Measurements from ENCODE around the gene ZNF330. TPM values are rescaled to one million over a fixed set of nuclear protein-coding genes. Genes with fewer than 3 reads are reported as not detected.

The ZNF330 gene
- total and polyA plus RNA-seq, 2 of the 8 experiments (the other 6 are each of a cell fraction or from before 2014, with no cell fraction given), result 17.7 to 44.3 TPM

DNA sequence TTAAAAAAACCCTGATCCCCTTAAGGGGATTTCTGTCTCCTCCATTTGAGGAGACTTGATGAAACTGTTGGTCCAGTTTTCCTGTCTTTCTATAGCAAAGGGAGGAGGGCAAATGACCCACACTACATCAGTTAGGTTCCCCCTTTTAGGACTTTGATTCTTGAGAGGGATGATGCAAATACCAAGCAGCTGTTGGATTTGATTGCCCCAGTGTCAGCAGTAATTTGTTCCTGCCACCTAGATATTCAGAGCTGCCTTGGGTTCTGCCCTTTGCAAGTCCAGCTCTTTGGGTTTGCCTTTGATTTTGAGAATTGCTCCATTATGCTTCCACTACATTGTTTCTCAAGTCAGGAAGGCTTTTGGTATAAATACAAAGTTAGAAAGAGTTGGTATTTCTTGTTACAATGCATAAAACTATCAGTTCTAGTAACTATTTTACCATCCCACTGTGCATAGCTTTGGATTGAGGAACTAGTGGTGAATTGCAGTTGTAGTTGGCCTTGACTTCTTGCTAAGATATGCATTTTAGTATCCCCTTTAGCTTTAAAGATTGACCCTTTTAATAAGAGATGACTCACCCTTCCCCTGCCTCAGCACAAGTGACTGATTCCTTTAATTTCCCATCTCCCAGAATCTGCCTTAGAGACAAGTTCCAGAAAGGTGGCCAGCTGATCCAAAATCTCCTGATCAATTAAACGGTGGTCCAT lies 24.3 kb upstream of the ZNF330 start:
- Histone ChIP-seq H2BK120ac (replicated peaks; ENCODE audit: low read depth, low read length) (no peak overlapping the region), H3K23me2 (ENCODE audit: low read depth, low read length) (no peaks in the 10 kb centered on the region), H4K5ac (ENCODE audit: insufficient read length, low read depth, low read length) (no peak overlapping the region), H3K18ac (ENCODE audit: extremely low read depth, low read length) (no peak overlapping the region), H3K4me1 (replicated peaks in 1 of 4; ENCODE audit: control insufficient read depth in 3 of 4, insufficient read depth in 4 of 4, low read length in 3 of 4) (no peaks in the 10 kb centered on the region), H3K4me2 (ENCODE audit: insufficient read depth in 1 of 2, low read depth in 2 of 2, low read length in 2 of 2) (no peak overlapping the region), H3K23ac (ENCODE audit: insufficient read length) (no peak overlapping the region), H2BK5ac (ENCODE audit: low read depth, low read length) (no peak overlapping the region), H3K27me3 (replicated peaks in 1 of 4; ENCODE audit: control insufficient read depth in 3 of 4, extremely low read depth in 1 of 4, insufficient read depth in 3 of 4, low read length in 3 of 4) (no peaks in the 10 kb centered on the region), H3K56ac (replicated peaks; ENCODE audit: insufficient read length, low read depth, low read length) (no peak overlapping the region), H2AK5ac (ENCODE audit: low read depth, low read length) (no peak overlapping the region), H2BK12ac (ENCODE audit: low read depth, low read length) (no peak overlapping the region), H3K79me2 (ENCODE audit: control insufficient read depth in 1 of 2, insufficient read depth in 2 of 2, low read length in 2 of 2) (no peaks in the 10 kb centered on the region), H3K9ac (replicated peaks in 1 of 4; ENCODE audit: extremely low read depth in 1 of 4, low read depth in 3 of 4, low read length in 3 of 4) (no peak overlapping the region), H3K27ac (ENCODE audit: low read depth, low read length) (no peak overlapping the region), H3K79me1 (ENCODE audit: low read depth, low read length) (no peaks in the 10 kb centered on the region), H2AFZ (ENCODE audit: low read length) (no peak overlapping the region), H4K91ac (replicated peaks; ENCODE audit: insufficient read length, low read length) (no peak overlapping the region), H3K9me3 (ENCODE audit: insufficient read depth in 2 of 2, low read depth in 1 of 2, low read length in 1 of 2) (no peaks in the 10 kb centered on the region; a peak in 1 of 4 replicates), H4K8ac (ENCODE audit: extremely low read depth, insufficient read depth, low read length) (no peak overlapping the region), H3K36me3 (ENCODE audit: control insufficient read depth in 2 of 4, insufficient read depth in 4 of 4, low read length in 3 of 4) (no peaks in the 10 kb centered on the region), H2BK20ac (ENCODE audit: low read length) (no peak overlapping the region), H3K4me3 (ENCODE audit: extremely low read depth in 1 of 4, insufficient read depth in 2 of 4, low read depth in 3 of 4, low read length in 4 of 4) (no peak overlapping the region), H3K14ac (ENCODE audit: insufficient read length) (no peak overlapping the region), H4K20me1 (replicated peaks in 1 of 2; ENCODE audit: control insufficient read depth in 1 of 2, insufficient read depth in 2 of 2, low read length in 2 of 2) (no peaks in the 10 kb centered on the region), H2BK15ac (ENCODE audit: low read length) (no peak overlapping the region), H3K4ac (replicated peaks; ENCODE audit: insufficient read length, low read depth, low read length) (no peak overlapping the region)
- no peak for FAIRE-seq
- DNase-seq (ENCODE audit: low read depth in 1 of 2, low spot score in 2 of 2), result no peak
- WGBS, 2 experiments (ENCODE audit: extremely low coverage in 1 of 2, insufficient coverage in 1 of 2, insufficient read length in 1 of 2, insufficient replicate concordance in 2 of 2, low coverage in 1 of 2, low lambda C conversion rate in 2 of 2, missing lambda C conversion rate in 1 of 2), result 88% methylated on average over 1 of the region's 1 CpG; no CpG with 5 or more reads in 1 of the 2 experiments
- ChIA-PET CTCF (ENCODE audit: partially characterized antibody) (no interaction called here), POLR2A (ENCODE audit: partially characterized antibody) (no interaction called here)
- TF ChIP-seq CHD2 (IDR thresholded peaks at IDR 0.05; ENCODE audit: low read length) (no peak), KDM1A (IDR thresholded peaks at IDR 0.05; ENCODE audit: borderline replicate concordance, low read length) (no peak), FOSL1 (IDR thresholded peaks at IDR 0.05; ENCODE audit: insufficient read depth, low read depth, low read length) (no peak), EZH2 (IDR thresholded peaks at IDR 0.05; ENCODE audit: low read depth, low read length, severe bottlenecking) (no peak)
- TF ChIP-seq, protein P1, sequence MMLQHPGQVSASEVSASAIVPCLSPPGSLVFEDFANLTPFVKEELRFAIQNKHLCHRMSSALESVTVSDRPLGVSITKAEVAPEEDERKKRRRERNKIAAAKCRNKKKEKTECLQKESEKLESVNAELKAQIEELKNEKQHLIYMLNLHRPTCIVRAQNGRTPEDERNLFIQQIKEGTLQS (IDR thresholded peaks at IDR 0.05; ENCODE audit: insufficient read depth, low read depth, low read length), result no peak
- TF ChIP-seq, protein P2, sequence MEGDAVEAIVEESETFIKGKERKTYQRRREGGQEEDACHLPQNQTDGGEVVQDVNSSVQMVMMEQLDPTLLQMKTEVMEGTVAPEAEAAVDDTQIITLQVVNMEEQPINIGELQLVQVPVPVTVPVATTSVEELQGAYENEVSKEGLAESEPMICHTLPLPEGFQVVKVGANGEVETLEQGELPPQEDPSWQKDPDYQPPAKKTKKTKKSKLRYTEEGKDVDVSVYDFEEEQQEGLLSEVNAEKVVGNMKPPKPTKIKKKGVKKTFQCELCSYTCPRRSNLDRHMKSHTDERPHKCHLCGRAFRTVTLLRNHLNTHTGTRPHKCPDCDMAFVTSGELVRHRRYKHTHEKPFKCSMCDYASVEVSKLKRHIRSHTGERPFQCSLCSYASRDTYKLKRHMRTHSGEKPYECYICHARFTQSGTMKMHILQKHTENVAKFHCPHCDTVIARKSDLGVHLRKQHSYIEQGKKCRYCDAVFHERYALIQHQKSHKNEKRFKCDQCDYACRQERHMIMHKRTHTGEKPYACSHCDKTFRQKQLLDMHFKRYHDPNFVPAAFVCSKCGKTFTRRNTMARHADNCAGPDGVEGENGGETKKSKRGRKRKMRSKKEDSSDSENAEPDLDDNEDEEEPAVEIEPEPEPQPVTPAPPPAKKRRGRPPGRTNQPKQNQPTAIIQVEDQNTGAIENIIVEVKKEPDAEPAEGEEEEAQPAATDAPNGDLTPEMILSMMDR (IDR thresholded peaks at IDR 0.05; ENCODE audit: control extremely low read depth in 1 of 3, insufficient read depth in 1 of 3, low read depth in 1 of 3, low read length in 3 of 3), result no peak

All from H1 (cell line).